HL-60 (cell line): ENCODE data around the gene PACSIN3.

ENCODE experiments used
- DNase-seq, 2 experiments: peaks; one replicate each; pipeline ENCODE4 v3.0.0-alpha.2; 2010 to 2020; ENCODE audit warnings: low read depth in 1 of 2, low spot score in 1 of 2
- H3K27ac ChIP-seq: fragments of 250-450 bp; sonication (Bioruptor Pico); replicated peaks from 2 replicates; pipeline ENCODE4 v1.5.1; 2020; ENCODE audit warnings: mild to moderate bottlenecking, moderate library complexity
- H3K27me3 ChIP-seq: fragments of 250-450 bp; sonication (Bioruptor Pico); 2 replicates; pipeline ENCODE4 v1.5.1; 2021; ENCODE audit warnings: mild to moderate bottlenecking, moderate library complexity; ENCODE audit not compliant: insufficient read depth, poor library complexity, severe bottlenecking
- H3K4me3 ChIP-seq: replicated peaks from 2 replicates; pipeline ENCODE4 v1.5.1; 2011; ENCODE audit warnings: mild to moderate bottlenecking, control low read depth, low read length; ENCODE audit not compliant: insufficient read depth
- GABPA ChIP-seq: IDR thresholded peaks from 2 replicates; pipeline ENCODE4 v1.6.1; 2012; ENCODE audit warnings: low read depth
- POLR2AphosphoS5 ChIP-seq: IDR thresholded peaks from 2 replicates; pipeline ENCODE4 v1.6.1; 2012; ENCODE audit warnings: low read depth
- SPI1 ChIP-seq: IDR thresholded peaks from 2 replicates; pipeline ENCODE4 v1.6.1; 2012; ENCODE audit warnings: low read depth, mild to moderate bottlenecking, borderline replicate concordance
- TF ChIP-seq, protein P1 (sequence below): IDR thresholded peaks from 2 replicates; pipeline ENCODE4 v1.6.1; 2012; ENCODE audit warnings: low read depth; ENCODE audit not compliant: insufficient replicate concordance
- TF ChIP-seq, protein P2 (sequence below): IDR thresholded peaks from one replicate; pipeline ENCODE4 v1.5.1; 2011; ENCODE audit warnings: low read length, control low read depth, inconsistent platforms; ENCODE audit not compliant: insufficient read depth

PACSIN3 gene

DNA sequence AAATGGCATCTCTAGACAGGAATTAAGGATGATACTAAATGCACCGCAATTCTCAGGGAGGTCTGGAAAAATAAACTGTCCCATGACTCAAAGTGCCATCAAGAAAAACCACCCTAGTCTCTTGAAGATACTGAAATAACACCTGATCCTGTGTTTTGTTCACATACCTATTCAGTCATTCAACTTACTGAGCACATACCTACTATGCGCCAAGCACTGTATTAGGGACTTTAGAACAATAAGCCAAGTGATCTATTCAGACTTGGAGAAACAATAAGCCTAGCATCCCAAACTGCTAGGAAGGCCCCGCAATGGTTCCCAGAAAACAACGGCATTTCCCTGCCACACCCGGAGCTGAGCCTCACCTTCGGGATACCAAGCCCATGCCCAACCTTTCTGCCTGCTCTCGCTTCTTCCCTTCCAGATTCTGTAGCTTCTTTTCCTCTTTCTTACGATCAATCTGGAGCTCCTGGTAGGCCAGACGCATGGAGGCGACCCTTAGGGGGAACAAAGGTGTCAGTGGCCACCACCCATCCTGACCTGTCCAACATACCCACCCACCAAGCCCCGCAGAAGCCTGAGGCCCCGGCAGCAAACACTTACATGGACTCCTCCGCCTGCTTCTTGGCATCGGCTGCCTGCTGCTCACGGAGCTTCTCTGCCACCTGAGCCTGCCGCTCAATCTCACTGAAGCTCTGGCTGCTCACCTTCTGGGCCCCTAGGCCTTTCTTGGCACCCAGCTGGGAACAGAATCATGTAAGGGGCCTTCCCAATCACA lies 15.0 kb downstream of the PACSIN3 start:
- no peaks in the 10 kb centered on the region for H3K27me3 ChIP-seq
- no peak overlapping the region for H3K4me3 ChIP-seq
- DNase-seq: no peak
- no peak overlapping the region for H3K27ac ChIP-seq
- TF ChIP-seq SPI1 (no peak), GABPA (no peak)
- TF ChIP-seq, protein P1, sequence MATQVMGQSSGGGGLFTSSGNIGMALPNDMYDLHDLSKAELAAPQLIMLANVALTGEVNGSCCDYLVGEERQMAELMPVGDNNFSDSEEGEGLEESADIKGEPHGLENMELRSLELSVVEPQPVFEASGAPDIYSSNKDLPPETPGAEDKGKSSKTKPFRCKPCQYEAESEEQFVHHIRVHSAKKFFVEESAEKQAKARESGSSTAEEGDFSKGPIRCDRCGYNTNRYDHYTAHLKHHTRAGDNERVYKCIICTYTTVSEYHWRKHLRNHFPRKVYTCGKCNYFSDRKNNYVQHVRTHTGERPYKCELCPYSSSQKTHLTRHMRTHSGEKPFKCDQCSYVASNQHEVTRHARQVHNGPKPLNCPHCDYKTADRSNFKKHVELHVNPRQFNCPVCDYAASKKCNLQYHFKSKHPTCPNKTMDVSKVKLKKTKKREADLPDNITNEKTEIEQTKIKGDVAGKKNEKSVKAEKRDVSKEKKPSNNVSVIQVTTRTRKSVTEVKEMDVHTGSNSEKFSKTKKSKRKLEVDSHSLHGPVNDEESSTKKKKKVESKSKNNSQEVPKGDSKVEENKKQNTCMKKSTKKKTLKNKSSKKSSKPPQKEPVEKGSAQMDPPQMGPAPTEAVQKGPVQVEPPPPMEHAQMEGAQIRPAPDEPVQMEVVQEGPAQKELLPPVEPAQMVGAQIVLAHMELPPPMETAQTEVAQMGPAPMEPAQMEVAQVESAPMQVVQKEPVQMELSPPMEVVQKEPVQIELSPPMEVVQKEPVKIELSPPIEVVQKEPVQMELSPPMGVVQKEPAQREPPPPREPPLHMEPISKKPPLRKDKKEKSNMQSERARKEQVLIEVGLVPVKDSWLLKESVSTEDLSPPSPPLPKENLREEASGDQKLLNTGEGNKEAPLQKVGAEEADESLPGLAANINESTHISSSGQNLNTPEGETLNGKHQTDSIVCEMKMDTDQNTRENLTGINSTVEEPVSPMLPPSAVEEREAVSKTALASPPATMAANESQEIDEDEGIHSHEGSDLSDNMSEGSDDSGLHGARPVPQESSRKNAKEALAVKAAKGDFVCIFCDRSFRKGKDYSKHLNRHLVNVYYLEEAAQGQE: no peak
- TF ChIP-seq, protein P2, sequence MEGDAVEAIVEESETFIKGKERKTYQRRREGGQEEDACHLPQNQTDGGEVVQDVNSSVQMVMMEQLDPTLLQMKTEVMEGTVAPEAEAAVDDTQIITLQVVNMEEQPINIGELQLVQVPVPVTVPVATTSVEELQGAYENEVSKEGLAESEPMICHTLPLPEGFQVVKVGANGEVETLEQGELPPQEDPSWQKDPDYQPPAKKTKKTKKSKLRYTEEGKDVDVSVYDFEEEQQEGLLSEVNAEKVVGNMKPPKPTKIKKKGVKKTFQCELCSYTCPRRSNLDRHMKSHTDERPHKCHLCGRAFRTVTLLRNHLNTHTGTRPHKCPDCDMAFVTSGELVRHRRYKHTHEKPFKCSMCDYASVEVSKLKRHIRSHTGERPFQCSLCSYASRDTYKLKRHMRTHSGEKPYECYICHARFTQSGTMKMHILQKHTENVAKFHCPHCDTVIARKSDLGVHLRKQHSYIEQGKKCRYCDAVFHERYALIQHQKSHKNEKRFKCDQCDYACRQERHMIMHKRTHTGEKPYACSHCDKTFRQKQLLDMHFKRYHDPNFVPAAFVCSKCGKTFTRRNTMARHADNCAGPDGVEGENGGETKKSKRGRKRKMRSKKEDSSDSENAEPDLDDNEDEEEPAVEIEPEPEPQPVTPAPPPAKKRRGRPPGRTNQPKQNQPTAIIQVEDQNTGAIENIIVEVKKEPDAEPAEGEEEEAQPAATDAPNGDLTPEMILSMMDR: no peak

DNA sequence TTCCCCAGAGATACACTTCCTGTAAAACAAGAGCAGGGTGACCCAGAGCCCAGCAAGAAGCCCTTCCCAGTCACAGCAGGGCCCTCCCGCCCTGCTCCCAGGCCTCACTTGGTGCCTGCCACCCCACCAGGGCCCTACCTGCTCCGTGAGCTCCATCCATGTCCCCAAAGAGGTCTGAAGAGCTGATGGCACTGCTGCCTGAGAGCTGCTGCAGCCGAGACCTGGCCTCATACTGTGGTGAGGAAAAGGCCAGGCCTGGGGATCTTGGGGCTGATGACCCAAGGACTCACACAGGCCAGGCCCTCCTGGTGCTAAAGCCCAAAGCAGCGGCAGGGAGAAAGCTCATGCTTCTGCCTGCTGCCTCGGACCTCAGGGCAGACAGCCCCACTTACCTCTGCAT lies 19.9 kb downstream of the PACSIN3 start:
- no peak overlapping the region for H3K27ac ChIP-seq
- TF ChIP-seq SPI1: no peak
- TF ChIP-seq, protein P2: no peak
- TF ChIP-seq POLR2AphosphoS5: 0 out of 2 replicates have a peak, but pooled peaks have one; percentile 16
- DNase-seq: no peak
- H3K27me3 ChIP-seq: no peaks in the 10 kb centered on the region
- no peak overlapping the region for H3K4me3 ChIP-seq

DNA sequence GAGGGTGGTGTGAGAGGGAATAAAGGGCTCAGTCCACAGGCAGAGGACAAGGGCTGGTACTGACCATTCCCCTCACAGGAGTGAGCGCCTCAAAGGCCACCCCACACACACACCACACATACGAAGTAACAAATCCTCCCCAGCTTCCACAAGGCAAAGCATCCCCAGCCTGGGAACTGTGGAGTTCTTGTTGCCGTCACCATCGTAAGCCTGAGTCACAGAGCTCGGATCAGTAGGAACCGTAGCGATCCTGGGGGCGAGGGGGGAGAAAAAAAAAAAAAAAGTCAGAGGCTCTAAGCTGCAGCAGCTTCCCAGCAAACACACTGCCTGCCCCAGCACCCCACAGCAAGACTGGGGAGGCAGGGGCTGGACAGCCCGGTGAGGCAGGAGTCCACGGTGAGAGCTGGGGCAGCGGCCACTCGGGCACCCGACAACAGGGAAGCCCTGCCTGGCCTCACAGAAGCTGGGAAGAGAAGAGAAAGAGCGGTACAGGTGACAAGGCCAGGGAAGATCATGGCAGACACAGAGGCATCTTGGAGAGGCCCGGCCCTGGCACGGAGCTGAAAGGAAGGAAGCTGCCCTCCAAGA lies 20.9 kb downstream of the PACSIN3 start:
- DNase-seq: no peak
- Histone ChIP-seq H3K27ac (no peak overlapping the region), H3K4me3 (no peak overlapping the region), H3K27me3 (no peaks in the 10 kb centered on the region)
- TF ChIP-seq GABPA: no peak
- no peak for TF ChIP-seq POLR2AphosphoS5
- TF ChIP-seq SPI1: no peak
- TF ChIP-seq, protein P1: no peak
- TF ChIP-seq, protein P2: no peak
